H1 (cell line): ENCODE measurements around the gene PIK3R5.

Source experiments
- EZH2 ChIP-seq: fragments of 200-600 bp; sonication (generic); IDR thresholded peaks from 2 replicates; pipeline ENCODE4 v1.7.1; 2012; ENCODE audit warnings: low read depth, mild to moderate bottlenecking, moderate library complexity, low read length, inconsistent platforms; ENCODE audit not compliant: severe bottlenecking
- GTF2F1 ChIP-seq: IDR thresholded peaks from 2 replicates; pipeline ENCODE4 v1.6.1; 2012; ENCODE audit warnings: low read depth, low read length, improper control_type of control experiment, borderline replicate concordance
- JUND ChIP-seq: IDR thresholded peaks from 2 replicates; pipeline ENCODE4 v1.6.1; 2011; ENCODE audit warnings: mild to moderate bottlenecking, improper control_type of control experiment, low read length
- NRF1 ChIP-seq: IDR thresholded peaks from 2 replicates; pipeline ENCODE4 v1.6.1; 2011; ENCODE audit warnings: mild to moderate bottlenecking, low read depth, low read length, improper control_type of control experiment
- POLR2A ChIP-seq, 2 experiments: IDR thresholded peaks; 1 replicate in 1 of 2; 2 replicates in 1 of 2; pipeline ENCODE4 v1.6.1; 2011; ENCODE audit warnings: low read depth in 2 of 2, low read length in 2 of 2, mild to moderate bottlenecking in 2 of 2; ENCODE audit errors: control extremely low read depth in 1 of 2
- RAD21 ChIP-seq, 2 experiments: IDR thresholded peaks in 1 of 2; conservative IDR thresholded peaks in 1 of 2; 2 replicates each; pipeline ENCODE4 v1.6.1; 2011; ENCODE audit warnings: low read depth in 2 of 2, low read length in 2 of 2, improper control_type of control experiment in 1 of 2, inconsistent platforms in 1 of 2, mild to moderate bottlenecking in 1 of 2, moderate library complexity in 1 of 2
- RNF2 ChIP-seq: fragments of 200-900, 300-1000 bp; sonication (generic); IDR thresholded peaks from 2 replicates; pipeline ENCODE4 v1.7.1; 2016; ENCODE audit warnings: borderline replicate concordance, low read depth, mild to moderate bottlenecking, antibody characterized with exemption, low read length; ENCODE audit not compliant: poor library complexity, severe bottlenecking; ENCODE audit errors: missing control alignments
- SAP30 ChIP-seq: fragments of 300-600 bp; sonication (generic); IDR thresholded peaks from 2 replicates; pipeline ENCODE4 v1.7.1; 2012; ENCODE audit warnings: low read length, moderate library complexity, mild to moderate bottlenecking, inconsistent platforms; ENCODE audit not compliant: insufficient read depth, insufficient replicate concordance
- TCF12 ChIP-seq: IDR thresholded peaks from 2 replicates; pipeline ENCODE4 v1.6.1; 2011; ENCODE audit warnings: low read depth, mild to moderate bottlenecking, low read length
- TF ChIP-seq, protein P1 (sequence below), 3 experiments: IDR thresholded peaks; 1 replicate in 2 of 3; 2 replicates in 1 of 3; pipeline versions ENCODE4 v1.5.1 to v1.6.1; 2011; ENCODE audit warnings: low read length in 3 of 3, mild to moderate bottlenecking in 3 of 3, inconsistent platforms in 2 of 3, low read depth in 1 of 3, moderate library complexity in 1 of 3; ENCODE audit not compliant: insufficient read depth in 1 of 3; ENCODE audit errors: control extremely low read depth in 1 of 3
- TF ChIP-seq, protein P2 (sequence below): IDR thresholded peaks from 2 replicates; pipeline ENCODE4 v1.6.1; 2012; ENCODE audit warnings: low read length, inconsistent platforms

DNA sequence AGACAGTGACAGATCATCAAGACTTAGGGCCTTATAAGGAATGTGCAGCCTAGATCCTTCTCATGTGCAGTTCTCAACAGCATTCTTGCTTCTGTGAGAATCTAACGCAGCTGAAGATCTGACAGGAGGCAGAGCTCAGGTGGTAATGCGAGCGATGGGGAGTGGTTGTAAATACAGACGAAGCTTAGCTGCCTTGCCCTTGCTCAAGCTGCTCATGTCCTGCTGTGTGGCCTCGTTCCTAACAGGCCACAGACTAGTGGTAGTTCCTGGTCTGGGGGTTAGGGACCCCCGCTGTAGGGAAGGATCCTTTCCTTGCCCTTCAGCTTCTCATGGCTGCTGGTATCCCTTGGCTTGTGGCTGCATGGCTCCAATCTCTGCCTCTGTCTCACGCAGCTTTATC lies 45.5 kb upstream of the PIK3R5 start:
- TF ChIP-seq, protein P1, sequence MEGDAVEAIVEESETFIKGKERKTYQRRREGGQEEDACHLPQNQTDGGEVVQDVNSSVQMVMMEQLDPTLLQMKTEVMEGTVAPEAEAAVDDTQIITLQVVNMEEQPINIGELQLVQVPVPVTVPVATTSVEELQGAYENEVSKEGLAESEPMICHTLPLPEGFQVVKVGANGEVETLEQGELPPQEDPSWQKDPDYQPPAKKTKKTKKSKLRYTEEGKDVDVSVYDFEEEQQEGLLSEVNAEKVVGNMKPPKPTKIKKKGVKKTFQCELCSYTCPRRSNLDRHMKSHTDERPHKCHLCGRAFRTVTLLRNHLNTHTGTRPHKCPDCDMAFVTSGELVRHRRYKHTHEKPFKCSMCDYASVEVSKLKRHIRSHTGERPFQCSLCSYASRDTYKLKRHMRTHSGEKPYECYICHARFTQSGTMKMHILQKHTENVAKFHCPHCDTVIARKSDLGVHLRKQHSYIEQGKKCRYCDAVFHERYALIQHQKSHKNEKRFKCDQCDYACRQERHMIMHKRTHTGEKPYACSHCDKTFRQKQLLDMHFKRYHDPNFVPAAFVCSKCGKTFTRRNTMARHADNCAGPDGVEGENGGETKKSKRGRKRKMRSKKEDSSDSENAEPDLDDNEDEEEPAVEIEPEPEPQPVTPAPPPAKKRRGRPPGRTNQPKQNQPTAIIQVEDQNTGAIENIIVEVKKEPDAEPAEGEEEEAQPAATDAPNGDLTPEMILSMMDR (IDR thresholded peaks at IDR 0.05; ENCODE audit: control extremely low read depth in 1 of 3, insufficient read depth in 1 of 3, low read depth in 1 of 3, low read length in 3 of 3), result no peak
- TF ChIP-seq GTF2F1 (no peak), RAD21 (IDR thresholded peaks at IDR 0.05 in 1 of 2, conservative IDR thresholded peaks at IDR 0.05 in 1 of 2; ENCODE audit: low read depth in 2 of 2, low read length in 2 of 2) (no peak), RNF2 (no peak), TCF12 (0 out of 2 replicates have a peak, but pooled peaks have one; percentile 62), EZH2 (no peak), POLR2A (IDR thresholded peaks at IDR 0.05; ENCODE audit: control extremely low read depth in 1 of 2, low read depth in 2 of 2, low read length in 2 of 2) (no peak), SAP30 (no peak), NRF1 (no peak), JUND (no peak)
- TF ChIP-seq, protein P2, sequence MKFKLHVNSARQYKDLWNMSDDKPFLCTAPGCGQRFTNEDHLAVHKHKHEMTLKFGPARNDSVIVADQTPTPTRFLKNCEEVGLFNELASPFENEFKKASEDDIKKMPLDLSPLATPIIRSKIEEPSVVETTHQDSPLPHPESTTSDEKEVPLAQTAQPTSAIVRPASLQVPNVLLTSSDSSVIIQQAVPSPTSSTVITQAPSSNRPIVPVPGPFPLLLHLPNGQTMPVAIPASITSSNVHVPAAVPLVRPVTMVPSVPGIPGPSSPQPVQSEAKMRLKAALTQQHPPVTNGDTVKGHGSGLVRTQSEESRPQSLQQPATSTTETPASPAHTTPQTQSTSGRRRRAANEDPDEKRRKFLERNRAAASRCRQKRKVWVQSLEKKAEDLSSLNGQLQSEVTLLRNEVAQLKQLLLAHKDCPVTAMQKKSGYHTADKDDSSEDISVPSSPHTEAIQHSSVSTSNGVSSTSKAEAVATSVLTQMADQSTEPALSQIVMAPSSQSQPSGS, result no peak
